HG03354 (cell line): Measurements from ENCODE around the gene ALOX5AP.

Experiments used
- ATAC-seq: cut with Tn5 transposase; IDR thresholded peaks from one replicate; pipeline ENCODE4 v1.9.1; 2021; ENCODE audit warnings: mild to moderate bottlenecking; ENCODE audit not compliant: unreplicated experiment, poor library complexity, severe bottlenecking

Gene ALOX5AP

DNA sequence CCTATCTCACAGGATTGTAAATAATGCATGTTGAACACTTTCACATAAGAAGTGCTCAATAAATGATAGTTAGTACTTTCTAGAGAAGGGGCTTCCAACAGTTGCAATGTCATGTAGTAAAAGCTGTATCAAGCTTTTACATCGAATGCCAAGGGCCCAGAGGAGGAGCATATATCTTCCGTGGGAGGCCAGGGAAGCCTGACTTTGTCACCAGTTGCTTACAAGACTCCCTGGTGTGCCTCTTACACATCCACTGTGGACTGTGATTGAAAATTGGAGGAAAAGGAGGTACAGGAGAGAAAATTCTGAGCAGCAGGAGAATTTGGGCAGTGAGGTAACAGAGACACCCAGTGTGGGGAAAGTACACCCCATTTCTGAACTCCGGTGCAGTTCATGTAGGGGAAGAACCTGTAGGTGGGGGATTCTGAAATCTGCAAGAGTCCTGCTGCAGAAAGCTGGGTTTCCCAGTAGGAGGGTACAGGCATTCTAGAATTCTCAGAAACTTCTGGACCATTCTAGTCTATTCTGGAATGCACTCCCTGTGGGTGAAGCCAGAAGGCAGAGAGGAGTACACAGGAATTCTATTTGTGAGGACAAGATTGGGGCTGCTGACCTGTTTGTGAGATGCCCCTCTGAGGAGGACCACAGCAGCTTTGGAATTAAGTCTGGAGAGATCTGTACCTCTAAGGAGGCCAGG is 54.0 kb downstream of the ALOX5AP start:
- no peak for ATAC-seq

DNA sequence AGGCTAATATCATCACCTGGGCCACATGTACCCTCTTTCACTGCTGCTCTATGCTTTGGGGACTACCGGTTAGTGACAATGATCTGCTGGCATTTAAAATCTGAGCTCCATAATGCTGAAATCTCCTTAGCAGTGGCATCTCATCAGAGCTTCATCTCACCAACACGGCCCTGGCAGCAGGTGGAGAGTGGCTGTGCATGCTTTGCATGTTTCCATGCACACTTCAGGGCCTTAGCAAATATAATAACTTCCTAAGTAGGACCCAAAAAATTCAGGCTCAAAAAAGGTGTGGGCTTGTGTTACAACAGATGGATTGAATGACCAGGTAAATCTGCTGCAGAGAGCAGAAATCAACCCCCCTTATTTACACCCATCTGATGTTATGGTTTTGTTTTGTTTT is 55.2 kb downstream of the ALOX5AP start:
- no peak for ATAC-seq

- ATAC-seq: no peak
These were observed 56.1 kb downstream of the ALOX5AP start for GRCh38 chr13:30791354-30792001.

- no peak for ATAC-seq
These were observed 57.1 kb downstream of the ALOX5AP start for GRCh38 chr13:30792285-30793000.

GRCh38 chr13:30796132-30796572 is 60.8 kb downstream of the ALOX5AP start:
- no peak for ATAC-seq

DNA sequence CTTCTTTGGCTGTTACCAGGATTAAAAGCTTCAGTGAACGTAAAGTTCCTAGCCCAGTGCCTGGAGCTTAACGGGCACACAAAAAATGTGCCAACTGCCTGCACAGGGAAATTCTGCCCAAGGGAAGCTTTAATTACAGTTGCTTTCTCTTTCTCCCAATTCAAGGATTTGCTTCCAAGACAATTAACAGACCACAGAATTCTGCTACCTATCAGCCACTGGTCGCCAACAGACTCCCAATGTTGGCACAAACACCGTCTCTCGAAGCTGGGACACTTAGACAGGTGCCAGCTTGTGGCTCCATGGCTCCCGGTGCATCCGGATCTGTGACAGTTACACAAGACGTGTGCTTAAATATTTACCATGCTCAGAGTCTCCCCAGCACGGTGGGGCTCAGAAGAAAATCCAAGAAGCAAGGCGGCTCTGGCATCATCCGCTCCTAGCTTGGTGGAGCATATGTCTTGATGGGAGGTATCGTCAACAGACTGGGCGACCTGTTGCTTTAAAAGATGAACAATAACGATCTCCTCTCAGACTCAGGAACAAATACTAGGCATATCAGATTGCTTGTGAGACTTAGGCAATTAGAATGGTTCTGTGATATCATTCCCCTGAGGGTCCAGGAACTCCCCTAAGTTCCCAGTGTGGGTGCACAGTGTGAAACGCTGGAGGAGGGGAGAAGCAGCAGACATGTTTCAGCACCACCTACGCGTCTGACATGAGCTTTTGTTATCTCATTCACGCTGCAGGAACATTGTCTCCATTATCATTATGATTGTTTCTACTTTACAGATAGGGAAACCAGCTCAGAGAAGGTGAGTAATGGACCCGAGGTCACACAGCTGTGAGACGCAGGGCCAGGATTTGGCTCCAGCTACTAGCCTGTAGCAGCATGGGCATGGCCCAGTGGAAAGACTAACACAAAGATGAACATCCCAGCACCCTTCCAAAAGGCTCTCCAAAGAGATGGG is 61.6 kb downstream of the ALOX5AP start:
- no peak for ATAC-seq

DNA sequence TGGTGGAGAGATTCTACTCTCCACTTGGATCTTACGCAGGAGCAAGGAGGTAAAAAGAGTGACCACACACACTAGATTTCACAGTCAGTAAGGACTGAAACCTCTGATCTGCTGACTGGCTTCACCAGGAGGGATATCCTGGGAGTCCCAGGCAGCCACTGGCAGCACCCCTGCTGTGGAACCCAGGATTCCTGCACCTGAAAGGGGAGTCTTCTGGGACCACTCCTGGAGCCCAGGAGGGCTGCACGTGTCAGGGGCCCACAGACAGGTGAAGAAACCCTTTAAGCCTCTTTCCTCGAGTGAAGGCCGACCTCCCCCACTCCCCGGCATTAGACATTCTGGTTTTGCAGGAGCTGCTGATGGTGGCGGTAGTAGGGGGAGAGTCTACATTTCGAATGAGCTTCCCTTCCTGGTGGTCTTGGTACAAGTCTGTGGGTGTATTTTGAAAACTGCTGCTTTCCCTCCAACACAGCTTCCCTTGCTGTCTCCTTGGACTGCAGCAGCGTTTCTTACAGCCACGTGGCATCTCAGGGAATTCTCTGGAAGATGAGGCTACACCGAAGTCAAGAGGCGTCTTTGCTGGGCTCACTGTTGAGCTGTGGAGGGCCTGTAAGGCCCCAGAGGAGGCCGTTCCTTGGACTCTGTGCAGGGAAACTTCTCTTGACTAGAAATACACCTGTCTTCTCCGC is 62.6 kb downstream of the ALOX5AP start:
- no peak for ATAC-seq

DNA sequence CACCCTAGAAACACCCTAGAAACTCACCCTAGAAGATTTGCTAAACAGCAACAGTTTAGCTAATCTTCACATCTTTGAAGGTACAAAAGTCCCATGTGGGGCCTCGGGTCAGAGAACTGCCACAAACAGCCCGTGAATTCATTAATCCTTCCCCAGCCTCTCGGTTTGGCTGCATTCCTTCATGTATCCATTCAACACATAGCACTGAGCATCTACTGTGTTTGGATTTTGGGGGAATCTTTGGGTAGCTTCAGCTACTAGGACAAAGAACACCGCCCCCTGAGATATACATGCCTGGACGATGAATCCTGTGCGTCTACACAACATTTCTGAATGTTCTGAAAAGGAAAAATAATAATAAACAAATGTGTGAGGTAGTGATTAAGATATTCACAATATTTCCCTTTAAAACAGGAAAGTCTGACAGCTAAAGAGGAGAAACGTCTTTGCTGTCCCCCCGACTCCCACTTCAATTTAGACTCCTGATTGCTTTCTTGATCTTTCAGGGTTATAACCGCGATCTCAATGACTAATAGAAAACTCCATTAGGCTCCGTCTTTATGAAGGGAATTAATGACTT is 63.5 kb downstream of the ALOX5AP start:
- no peak for ATAC-seq

DNA sequence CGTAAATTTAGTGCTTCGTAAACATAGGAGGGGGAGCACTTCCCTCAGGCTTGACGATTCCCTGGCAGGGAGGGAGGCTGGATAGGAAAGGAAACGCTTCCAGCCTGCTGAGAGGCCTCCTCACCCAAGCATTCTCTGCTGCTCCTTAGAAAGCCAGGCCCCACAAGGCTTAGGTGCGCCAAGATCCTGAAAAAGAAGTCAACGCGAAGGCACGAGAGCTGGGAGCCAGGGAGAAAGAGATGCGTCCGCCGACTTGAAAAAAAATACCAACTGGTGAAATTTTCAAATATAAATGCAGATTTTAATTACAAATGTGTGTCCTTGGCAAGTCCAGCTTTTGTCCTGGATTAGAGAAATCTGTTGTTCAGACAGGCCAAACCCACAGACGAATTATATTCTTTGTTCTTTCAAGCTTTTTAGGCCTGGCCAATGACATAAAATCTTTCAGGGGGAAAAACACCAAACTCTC is 64.0 kb downstream of the ALOX5AP start:
- ATAC-seq: no peak

- no peak for ATAC-seq
These were observed 64.8 kb downstream of the ALOX5AP start for GRCh38 chr13:30800107-30800506.

GRCh38 chr13:30802501-30802900 is 67.2 kb downstream of the ALOX5AP start:
- no peak for ATAC-seq

DNA sequence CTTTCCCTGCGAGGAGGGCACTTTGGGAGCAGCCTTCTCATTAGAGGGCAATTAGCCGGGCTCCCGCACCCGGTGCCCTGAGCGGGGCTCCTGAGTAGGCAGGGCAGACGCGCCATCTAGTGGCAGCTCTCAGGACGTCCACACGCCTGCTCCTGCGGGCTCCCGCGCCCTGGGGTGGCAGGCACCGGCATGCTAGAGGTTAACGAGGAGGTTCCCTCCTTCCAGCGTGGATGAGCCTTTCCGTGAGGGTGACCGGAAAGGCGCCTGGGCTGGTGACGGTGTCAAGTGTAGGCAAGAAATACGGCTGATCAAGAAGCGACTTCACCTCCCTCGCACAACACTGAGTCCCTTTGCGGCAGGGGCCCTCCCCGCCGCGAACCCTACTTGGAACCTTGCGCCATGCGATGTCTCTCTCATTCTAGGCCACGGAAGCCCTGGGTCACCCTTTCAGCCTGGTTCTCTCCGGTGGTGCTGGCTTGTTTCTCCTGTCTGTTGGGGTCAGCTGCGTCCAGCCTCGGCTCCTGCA is 67.7 kb downstream of the ALOX5AP start:
- ATAC-seq: peak; percentile 90

GRCh38 chr13:30803749-30804148 is 68.4 kb downstream of the ALOX5AP start:
- ATAC-seq: no peak

- ATAC-seq: no peak
These were observed 69.1 kb downstream of the ALOX5AP start for GRCh38 chr13:30804474-30804873.

- ATAC-seq: no peak
These were observed 69.8 kb downstream of the ALOX5AP start for GRCh38 chr13:30805132-30805537.

GRCh38 chr13:30805603-30806011 is 70.3 kb downstream of the ALOX5AP start:
- no peak for ATAC-seq

DNA sequence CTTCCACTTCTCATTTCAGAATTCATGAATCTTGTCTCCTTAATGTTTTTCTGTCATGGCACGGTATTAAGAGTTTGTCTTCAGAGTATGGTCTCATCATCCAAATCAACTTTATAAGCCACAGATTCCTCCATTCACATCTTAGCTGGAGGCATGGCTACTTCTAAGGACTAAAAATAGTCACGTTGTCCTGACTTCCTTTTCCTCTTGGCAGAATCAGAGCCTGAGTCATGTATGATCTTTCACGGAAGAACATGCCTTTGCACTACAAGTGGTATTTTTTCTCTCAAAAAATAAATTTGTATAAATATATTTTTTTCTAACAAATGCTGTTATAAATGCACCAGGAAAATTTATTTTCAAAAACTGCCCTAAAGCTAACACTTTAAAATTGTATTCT is 71.4 kb downstream of the ALOX5AP start:
- no peak for ATAC-seq

DNA sequence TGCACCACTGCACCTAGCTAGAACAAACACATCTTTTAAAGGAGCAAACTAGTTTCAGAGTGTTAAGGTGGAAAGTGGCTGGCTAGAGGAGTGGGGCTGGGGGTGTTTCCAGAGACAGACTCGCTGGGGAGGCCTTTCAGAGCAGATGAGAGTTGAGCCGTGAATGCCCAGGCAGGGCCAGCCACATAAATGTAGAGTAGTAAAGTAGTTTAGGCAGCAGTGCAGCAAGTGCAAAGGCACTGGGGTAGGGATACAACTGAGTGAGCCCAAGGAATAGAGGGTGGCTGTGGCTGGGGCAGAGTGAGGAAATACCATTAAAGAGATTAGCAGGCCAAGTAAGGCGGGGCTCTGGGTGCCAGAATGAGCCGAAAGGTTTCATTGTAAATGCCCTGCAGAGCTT is 72.0 kb downstream of the ALOX5AP start:
- ATAC-seq: no peak

GRCh38 chr13:30808600-30808999 is 73.3 kb downstream of the ALOX5AP start:
- no peak for ATAC-seq
